Neutrophil (primary cell): ENCODE results near the gene PLS3.
"Not testable (repeated sequence)": the region's sequence is repeated elsewhere in the genome, so short reads cannot be mapped to it uniquely, and the experiment has no call there.

ENCODE experiments used
- H3K27ac ChIP-seq: fragments of 200-600 bp; sonication (generic); 2 replicates; pipeline ENCODE4 v1.5.1; 2016; ENCODE audit warnings: mild to moderate bottlenecking, moderate library complexity
- H3K27me3 ChIP-seq: fragments of 200-600 bp; sonication (generic); 2 replicates; pipeline ENCODE4 v1.6.0; 2016; ENCODE audit warnings: mild to moderate bottlenecking
- H3K36me3 ChIP-seq: fragments of 200-600 bp; sonication (generic); 2 replicates; pipeline ENCODE4 v1.5.1; 2017
- H3K4me1 ChIP-seq, 2 experiments: fragments of 200-600 bp in 1 of 2; sonication (generic) in 1 of 2; 1 replicate in 1 of 2; 2 replicates in 1 of 2; pipeline versions ENCODE4 v1.5.1 to v1.6.1; 2013 to 2016; ENCODE audit warnings: low read depth in 1 of 2, low read length in 1 of 2, mild to moderate bottlenecking in 1 of 2, moderate library complexity in 1 of 2; ENCODE audit not compliant: control insufficient read depth in 1 of 2, insufficient read depth in 1 of 2
- H3K4me3 ChIP-seq, 2 experiments: fragments of 200-600 bp in 1 of 2; sonication (generic) in 1 of 2; 1 replicate in 1 of 2; 2 replicates in 1 of 2; pipeline ENCODE4 v1.5.1; 2013 to 2016; ENCODE audit warnings: low read depth in 1 of 2, low read length in 1 of 2, mild to moderate bottlenecking in 1 of 2, moderate library complexity in 1 of 2
- H3K9me3 ChIP-seq: fragments of 200-600 bp; sonication (generic); 2 replicates; pipeline ENCODE4 v1.5.1; 2016
- TF ChIP-seq, protein P1 (sequence below): fragments of 200-600 bp; sonication (generic); IDR thresholded peaks from 2 replicates; pipeline ENCODE4 v1.5.1; 2016; ENCODE audit warnings: antibody characterized with exemption

The PLS3 gene

GRCh38 chrX:115539841-115540240, 21.1 kb upstream of the PLS3 start:
- Histone ChIP-seq H3K36me3 (no peaks in the 10 kb centered on the region), H3K4me1 (no peaks in the 10 kb centered on the region), H3K27ac (no peak overlapping the region), H3K27me3 (no peaks in the 10 kb centered on the region), H3K9me3 (no peaks in the 10 kb centered on the region), H3K4me3 (no peak overlapping the region)
- TF ChIP-seq, protein P1, sequence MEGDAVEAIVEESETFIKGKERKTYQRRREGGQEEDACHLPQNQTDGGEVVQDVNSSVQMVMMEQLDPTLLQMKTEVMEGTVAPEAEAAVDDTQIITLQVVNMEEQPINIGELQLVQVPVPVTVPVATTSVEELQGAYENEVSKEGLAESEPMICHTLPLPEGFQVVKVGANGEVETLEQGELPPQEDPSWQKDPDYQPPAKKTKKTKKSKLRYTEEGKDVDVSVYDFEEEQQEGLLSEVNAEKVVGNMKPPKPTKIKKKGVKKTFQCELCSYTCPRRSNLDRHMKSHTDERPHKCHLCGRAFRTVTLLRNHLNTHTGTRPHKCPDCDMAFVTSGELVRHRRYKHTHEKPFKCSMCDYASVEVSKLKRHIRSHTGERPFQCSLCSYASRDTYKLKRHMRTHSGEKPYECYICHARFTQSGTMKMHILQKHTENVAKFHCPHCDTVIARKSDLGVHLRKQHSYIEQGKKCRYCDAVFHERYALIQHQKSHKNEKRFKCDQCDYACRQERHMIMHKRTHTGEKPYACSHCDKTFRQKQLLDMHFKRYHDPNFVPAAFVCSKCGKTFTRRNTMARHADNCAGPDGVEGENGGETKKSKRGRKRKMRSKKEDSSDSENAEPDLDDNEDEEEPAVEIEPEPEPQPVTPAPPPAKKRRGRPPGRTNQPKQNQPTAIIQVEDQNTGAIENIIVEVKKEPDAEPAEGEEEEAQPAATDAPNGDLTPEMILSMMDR = no peak

GRCh38 chrX:115541045-115541444, 19.9 kb upstream of the PLS3 start:
- H3K9me3 ChIP-seq, H3K4me1 ChIP-seq, H3K36me3 ChIP-seq, H3K27ac ChIP-seq, H3K4me3 ChIP-seq, H3K27me3 ChIP-seq: not testable (repeated sequence)

GRCh38 chrX:115547448-115547847, 13.5 kb upstream of the PLS3 start:
- Histone ChIP-seq H3K9me3 (no peaks in the 10 kb centered on the region), H3K36me3 (no peaks in the 10 kb centered on the region), H3K4me3 (no peak overlapping the region), H3K27me3 (no peaks in the 10 kb centered on the region), H3K4me1 (no peaks in the 10 kb centered on the region), H3K27ac (no peak overlapping the region)
- TF ChIP-seq, protein P1 = no peak

DNA sequence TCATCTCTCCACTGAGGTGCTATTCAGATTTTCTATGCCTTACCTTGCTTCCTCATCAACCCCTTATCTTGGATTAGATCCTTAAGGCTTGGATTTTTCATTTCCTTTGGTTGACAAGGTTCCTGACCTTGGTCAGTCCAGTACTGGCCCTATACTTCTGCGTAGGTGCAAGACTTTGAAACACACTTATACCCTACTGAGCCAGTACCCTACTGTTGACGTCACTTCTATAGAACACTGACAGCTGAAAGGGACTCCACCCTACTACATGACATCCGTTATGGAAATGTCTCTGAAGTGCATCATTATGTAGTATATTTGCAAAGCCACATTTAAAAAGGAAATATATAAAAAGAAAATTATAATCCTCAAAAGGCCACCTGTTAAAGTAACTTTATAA, 12.0 kb upstream of the PLS3 start:
- Histone ChIP-seq H3K27me3 (no peaks in the 10 kb centered on the region), H3K36me3 (no peaks in the 10 kb centered on the region), H3K4me1 (no peaks in the 10 kb centered on the region), H3K9me3 (no peaks in the 10 kb centered on the region), H3K27ac (no peak overlapping the region), H3K4me3 (no peak overlapping the region)
- TF ChIP-seq, protein P1 = no peak

DNA sequence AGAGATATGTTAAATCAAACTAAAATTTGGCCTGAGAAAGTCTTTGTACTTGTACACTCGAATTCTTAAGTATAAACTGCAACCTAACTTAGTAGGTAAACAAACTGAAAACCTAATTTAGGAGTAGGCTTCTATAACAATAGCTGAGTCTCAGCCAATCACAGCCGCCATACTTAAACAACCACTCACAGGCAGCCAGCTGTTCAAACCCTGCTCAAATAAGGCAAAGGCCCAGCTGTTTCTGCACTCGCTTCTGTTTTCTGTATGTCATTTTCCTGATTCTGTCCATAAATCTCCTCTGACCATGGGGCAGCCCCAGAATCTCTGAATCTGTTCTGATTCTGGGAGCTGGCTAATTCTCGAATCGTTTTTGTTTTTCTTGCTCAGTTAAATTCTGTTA, 7.8 kb upstream of the PLS3 start:
- H3K4me3 ChIP-seq = no peak overlapping the region
- TF ChIP-seq, protein P1 = no peak
- no peaks in the 10 kb centered on the region for H3K36me3 ChIP-seq
- no peak overlapping the region for H3K27ac ChIP-seq
- no peaks in the 10 kb centered on the region for H3K4me1 ChIP-seq
- H3K9me3 ChIP-seq = no peaks in the 10 kb centered on the region
- H3K27me3 ChIP-seq = no peaks in the 10 kb centered on the region

DNA sequence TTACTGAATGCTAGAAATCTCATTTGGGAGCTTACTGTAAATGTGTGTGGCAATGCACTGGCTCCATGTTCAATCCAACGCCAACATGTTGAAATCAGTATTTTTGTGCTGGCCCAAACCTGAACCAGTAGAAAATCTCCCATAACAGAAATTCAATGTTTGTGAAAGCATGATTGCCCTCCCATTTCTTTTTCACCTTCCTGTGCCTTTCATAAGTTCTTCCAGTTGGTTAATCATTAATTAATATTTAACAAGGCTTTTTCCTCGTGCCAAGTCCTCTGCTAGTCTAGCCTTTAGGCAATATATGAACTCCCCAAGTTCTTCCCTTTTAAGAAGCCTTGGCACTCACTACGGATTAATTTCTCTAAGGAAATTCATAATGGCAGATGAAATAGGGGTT, 1.3 kb upstream of the PLS3 start:
- H3K36me3 ChIP-seq = no peaks in the 10 kb centered on the region
- H3K4me1 ChIP-seq = no peaks in the 10 kb centered on the region
- peaks cover 60% of the 10 kb centered on the region for H3K27me3 ChIP-seq
- TF ChIP-seq, protein P1 = no peak
- H3K27ac ChIP-seq = no peak overlapping the region
- H3K4me3 ChIP-seq = no peak overlapping the region
- no peaks in the 10 kb centered on the region for H3K9me3 ChIP-seq
